HepG2 (cell line): ENCODE results near the gene HLF. TPM values are rescaled to one million over a fixed set of nuclear protein-coding genes. Genes with fewer than 3 reads are reported as not detected.

Source experiments
- ASH2L ChIP-seq: fragments of 300-600, 200-600 bp; sonication (generic); IDR thresholded peaks from 2 replicates; pipeline ENCODE4 v1.7.0; 2017; ENCODE audit warnings: low read depth, mild to moderate bottlenecking, moderate library complexity, mixed read lengths, low read length; ENCODE audit not compliant: insufficient read length
- CBX1 ChIP-seq: IDR thresholded peaks from one replicate; pipeline ENCODE4 v1.6.1; 2016; ENCODE audit warnings: antibody characterized with exemption, low read depth
- CEBPG ChIP-seq: IDR thresholded peaks from 2 replicates; pipeline ENCODE4 v1.6.1; 2016
- FOXJ3 ChIP-seq: sonication (generic); formaldehyde crosslinking; IDR thresholded peaks from 2 replicates; pipeline ENCODE4 v1.4.0; 2020; ENCODE audit warnings: missing genetic modification reagents, mild to moderate bottlenecking, borderline replicate concordance
- MTERF4 ChIP-seq: sonication (generic); formaldehyde crosslinking; IDR thresholded peaks from 2 replicates; pipeline ENCODE4 v1.8.0; 2023; ENCODE audit warnings: mild to moderate bottlenecking, missing genetic modification reagents
- NR2F2 ChIP-seq: IDR thresholded peaks from 2 replicates; pipeline ENCODE4 v1.6.1; 2012; ENCODE audit warnings: low read depth, inconsistent platforms, borderline replicate concordance
- ONECUT2 ChIP-seq: sonication (generic); formaldehyde crosslinking; IDR thresholded peaks from 2 replicates; pipeline ENCODE4 v1.4.0; 2020; ENCODE audit warnings: missing genetic modification reagents
- PAF1 ChIP-seq: IDR thresholded peaks from 2 replicates; pipeline ENCODE4 v1.6.1; 2016; ENCODE audit warnings: missing genetic modification reagents, missing compliant biosample characterization
- TARDBP ChIP-seq: sonication (generic); formaldehyde crosslinking; IDR thresholded peaks from 2 replicates; pipeline ENCODE4 v1.8.0; 2022; ENCODE audit warnings: mild to moderate bottlenecking, missing genetic modification reagents
- TBP ChIP-seq: sonication (generic); formaldehyde crosslinking; IDR thresholded peaks from 2 replicates; pipeline ENCODE4 v1.5.0; 2020; ENCODE audit warnings: missing genetic modification reagents
- ZFP36L1 ChIP-seq: sonication (generic); formaldehyde crosslinking; IDR thresholded peaks from 2 replicates; pipeline ENCODE4 v1.8.0; 2022; ENCODE audit warnings: mild to moderate bottlenecking, missing genetic modification reagents, moderate library complexity
- ZNF687 ChIP-seq: sonication (generic); formaldehyde crosslinking; IDR thresholded peaks from 2 replicates; pipeline ENCODE4 v1.5.1; 2020; ENCODE audit warnings: mild to moderate bottlenecking, missing genetic modification reagents, moderate library complexity
- ZNF780A ChIP-seq: sonication (generic); formaldehyde crosslinking; IDR thresholded peaks from 2 replicates; pipeline ENCODE4 v1.8.0; 2022; ENCODE audit warnings: mild to moderate bottlenecking, missing genetic modification reagents, moderate library complexity
- polyA plus RNA-seq, 8 experiments: library from polyadenylated mRNA; depleted of rRNA in 3 of 8; stranded (reverse) in 7 of 8; unstranded in 1 of 8; fragments of >200 nt; fragmentation: Illumina TruSeq in 4 of 8; extraction: Trizol in 4 of 8; gene quantifications; 2 replicates each; pipeline versions ENCODE4 v1.2.1 to v1.2.3, GENCODE V29; 2011 to 2016; ENCODE audit warnings: low read depth in 4 of 8, missing spikeins in 1 of 8, mixed read lengths in 1 of 8; ENCODE audit not compliant: insufficient read depth in 1 of 8
- total RNA-seq, 5 experiments: library from RNA; depleted of rRNA; stranded (reverse); fragments of >200 nt; fragmentation: Illumina TruSeq; extraction: Trizol; gene quantifications; 2 replicates each; pipeline ENCODE4 v1.2.3, GENCODE V29; 2016; ENCODE audit warnings: low read depth in 1 of 5
- TF ChIP-seq, protein P1 (sequence below): sonication (generic); formaldehyde crosslinking; conservative IDR thresholded peaks from 2 replicates; pipeline ENCODE4 v1.4.0; 2020; ENCODE audit warnings: missing genetic modification reagents
- TF ChIP-seq, protein P2 (sequence below): sonication (generic); formaldehyde crosslinking; IDR thresholded peaks from 2 replicates; pipeline ENCODE4 v1.5.1; 2020; ENCODE audit warnings: mild to moderate bottlenecking, missing genetic modification reagents, borderline replicate concordance

HLF gene
- total and polyA plus RNA-seq, 2 of the 13 experiments (the other 11 are each of a cell fraction or from before 2014, with no cell fraction given), result 202 to 346 TPM

GRCh38 chr17:55308613-55309391, 44.0 kb downstream of the HLF start (continued):
- TF ChIP-seq ASH2L (peak; percentile 25), TBP (CRISPR knock-in tag) (no peak), CEBPG (CRISPR knock-in tag) (0 out of 2 replicates have a peak, but pooled peaks have one; percentile 4), PAF1 (peak; percentile 79; the same call in 1 of the 2 replicates), ZNF780A (CRISPR knock-in tag) (no peak; the same call in 1 of the 2 replicates), CBX1 (no peak), ONECUT2 (CRISPR knock-in tag) (no peak), FOXJ3 (CRISPR knock-in tag) (no peak), TARDBP (CRISPR knock-in tag) (no peak), ZFP36L1 (CRISPR knock-in tag) (no peak), NR2F2 (no peak), ZNF687 (CRISPR knock-in tag) (no peak), MTERF4 (CRISPR knock-in tag) (peak; percentile 45; the same call in 1 of the 2 replicates)
- TF ChIP-seq, protein P1, sequence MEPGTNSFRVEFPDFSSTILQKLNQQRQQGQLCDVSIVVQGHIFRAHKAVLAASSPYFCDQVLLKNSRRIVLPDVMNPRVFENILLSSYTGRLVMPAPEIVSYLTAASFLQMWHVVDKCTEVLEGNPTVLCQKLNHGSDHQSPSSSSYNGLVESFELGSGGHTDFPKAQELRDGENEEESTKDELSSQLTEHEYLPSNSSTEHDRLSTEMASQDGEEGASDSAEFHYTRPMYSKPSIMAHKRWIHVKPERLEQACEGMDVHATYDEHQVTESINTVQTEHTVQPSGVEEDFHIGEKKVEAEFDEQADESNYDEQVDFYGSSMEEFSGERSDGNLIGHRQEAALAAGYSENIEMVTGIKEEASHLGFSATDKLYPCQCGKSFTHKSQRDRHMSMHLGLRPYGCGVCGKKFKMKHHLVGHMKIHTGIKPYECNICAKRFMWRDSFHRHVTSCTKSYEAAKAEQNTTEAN (CRISPR knock-in tag), result no peak
- TF ChIP-seq, protein P2, sequence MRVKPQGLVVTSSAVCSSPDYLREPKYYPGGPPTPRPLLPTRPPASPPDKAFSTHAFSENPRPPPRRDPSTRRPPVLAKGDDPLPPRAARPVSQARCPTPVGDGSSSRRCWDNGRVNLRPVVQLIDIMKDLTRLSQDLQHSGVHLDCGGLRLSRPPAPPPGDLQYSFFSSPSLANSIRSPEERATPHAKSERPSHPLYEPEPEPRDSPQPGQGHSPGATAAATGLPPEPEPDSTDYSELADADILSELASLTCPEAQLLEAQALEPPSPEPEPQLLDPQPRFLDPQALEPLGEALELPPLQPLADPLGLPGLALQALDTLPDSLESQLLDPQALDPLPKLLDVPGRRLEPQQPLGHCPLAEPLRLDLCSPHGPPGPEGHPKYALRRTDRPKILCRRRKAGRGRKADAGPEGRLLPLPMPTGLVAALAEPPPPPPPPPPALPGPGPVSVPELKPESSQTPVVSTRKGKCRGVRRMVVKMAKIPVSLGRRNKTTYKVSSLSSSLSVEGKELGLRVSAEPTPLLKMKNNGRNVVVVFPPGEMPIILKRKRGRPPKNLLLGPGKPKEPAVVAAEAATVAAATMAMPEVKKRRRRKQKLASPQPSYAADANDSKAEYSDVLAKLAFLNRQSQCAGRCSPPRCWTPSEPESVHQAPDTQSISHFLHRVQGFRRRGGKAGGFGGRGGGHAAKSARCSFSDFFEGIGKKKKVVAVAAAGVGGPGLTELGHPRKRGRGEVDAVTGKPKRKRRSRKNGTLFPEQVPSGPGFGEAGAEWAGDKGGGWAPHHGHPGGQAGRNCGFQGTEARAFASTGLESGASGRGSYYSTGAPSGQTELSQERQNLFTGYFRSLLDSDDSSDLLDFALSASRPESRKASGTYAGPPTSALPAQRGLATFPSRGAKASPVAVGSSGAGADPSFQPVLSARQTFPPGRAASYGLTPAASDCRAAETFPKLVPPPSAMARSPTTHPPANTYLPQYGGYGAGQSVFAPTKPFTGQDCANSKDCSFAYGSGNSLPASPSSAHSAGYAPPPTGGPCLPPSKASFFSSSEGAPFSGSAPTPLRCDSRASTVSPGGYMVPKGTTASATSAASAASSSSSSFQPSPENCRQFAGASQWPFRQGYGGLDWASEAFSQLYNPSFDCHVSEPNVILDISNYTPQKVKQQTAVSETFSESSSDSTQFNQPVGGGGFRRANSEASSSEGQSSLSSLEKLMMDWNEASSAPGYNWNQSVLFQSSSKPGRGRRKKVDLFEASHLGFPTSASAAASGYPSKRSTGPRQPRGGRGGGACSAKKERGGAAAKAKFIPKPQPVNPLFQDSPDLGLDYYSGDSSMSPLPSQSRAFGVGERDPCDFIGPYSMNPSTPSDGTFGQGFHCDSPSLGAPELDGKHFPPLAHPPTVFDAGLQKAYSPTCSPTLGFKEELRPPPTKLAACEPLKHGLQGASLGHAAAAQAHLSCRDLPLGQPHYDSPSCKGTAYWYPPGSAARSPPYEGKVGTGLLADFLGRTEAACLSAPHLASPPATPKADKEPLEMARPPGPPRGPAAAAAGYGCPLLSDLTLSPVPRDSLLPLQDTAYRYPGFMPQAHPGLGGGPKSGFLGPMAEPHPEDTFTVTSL, result 0 out of 2 replicates have a peak, but pooled peaks have one; percentile 43
